Right hindlimb (tissue), 1 donor: ENCODE data around the gene CHRNA4.

Experiments
- DNase-seq: peaks from one replicate; pipeline ENCODE4 v3.0.0-alpha.2; 2018

CHRNA4 gene

DNA sequence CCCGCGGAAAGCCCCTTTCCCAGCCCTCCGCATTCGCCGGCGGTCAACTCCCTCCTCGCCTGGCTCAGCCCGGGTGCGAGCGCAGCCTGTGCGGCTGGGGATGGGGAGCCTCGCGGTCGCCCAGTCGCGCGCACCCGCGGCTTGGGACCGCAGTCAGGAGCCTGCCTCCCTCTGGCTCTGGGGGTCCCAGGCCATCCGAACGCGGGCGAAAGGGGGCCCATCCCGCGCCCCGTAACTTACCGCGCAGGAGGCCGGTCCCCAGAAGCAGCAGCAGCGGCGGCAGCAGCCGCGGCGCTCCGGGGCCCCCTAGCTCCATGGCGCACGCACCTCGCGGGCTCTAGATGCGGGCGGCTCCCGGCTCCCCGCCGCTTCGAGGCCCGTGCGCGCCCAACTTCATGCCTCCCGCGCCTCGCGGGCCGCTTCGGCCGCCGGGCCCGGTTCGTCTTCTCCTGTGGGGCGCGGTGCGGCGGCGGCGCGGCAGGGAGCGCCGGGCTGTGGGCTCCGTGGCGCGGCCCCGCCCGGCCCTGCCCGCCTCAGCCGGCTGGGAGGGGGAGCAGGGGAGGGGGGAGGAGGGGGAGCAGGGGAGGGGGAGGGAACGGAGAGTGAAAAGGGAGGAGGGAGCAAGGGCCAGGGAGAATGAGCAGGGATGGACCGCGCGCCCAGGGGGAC, at the start of gene CHRNA4:
Gene CHRNA4 (minus strand): TSS at position 500 of the 669 bp plus-strand sequence. CDS start 184 bp downstream, at position 316.
- no peak for DNase-seq

DNA sequence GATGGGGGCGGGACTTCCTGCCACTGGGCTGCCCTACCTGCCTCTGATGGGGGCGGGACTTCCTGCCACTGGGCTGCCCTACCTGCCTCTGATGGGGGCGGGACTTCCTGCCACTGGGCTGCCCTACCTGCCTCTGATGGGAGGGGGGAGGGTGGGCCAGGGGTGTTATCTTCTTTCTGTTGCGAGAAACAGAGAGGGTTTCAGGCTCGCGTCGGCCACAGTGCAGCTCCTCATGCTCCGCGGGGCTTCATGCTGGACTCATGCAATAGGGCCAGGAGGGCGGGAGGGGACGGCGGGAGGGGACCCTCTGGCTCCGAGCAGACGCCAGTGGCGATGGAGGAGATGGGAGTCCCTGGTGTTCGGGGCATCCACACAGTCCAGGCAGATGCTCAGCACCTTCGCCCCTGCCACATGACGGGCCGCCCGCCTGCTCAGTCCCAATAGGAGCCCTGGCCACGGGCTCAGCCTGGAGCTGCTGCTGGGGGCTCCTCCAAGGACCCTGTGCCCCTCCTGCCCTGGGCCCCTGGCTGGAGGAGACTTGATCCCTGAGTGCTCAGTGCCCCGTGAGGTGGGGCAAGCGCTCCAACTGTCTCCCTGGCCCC, 48.8 kb upstream of the CHRNA4 start:
- no peak for DNase-seq

DNA sequence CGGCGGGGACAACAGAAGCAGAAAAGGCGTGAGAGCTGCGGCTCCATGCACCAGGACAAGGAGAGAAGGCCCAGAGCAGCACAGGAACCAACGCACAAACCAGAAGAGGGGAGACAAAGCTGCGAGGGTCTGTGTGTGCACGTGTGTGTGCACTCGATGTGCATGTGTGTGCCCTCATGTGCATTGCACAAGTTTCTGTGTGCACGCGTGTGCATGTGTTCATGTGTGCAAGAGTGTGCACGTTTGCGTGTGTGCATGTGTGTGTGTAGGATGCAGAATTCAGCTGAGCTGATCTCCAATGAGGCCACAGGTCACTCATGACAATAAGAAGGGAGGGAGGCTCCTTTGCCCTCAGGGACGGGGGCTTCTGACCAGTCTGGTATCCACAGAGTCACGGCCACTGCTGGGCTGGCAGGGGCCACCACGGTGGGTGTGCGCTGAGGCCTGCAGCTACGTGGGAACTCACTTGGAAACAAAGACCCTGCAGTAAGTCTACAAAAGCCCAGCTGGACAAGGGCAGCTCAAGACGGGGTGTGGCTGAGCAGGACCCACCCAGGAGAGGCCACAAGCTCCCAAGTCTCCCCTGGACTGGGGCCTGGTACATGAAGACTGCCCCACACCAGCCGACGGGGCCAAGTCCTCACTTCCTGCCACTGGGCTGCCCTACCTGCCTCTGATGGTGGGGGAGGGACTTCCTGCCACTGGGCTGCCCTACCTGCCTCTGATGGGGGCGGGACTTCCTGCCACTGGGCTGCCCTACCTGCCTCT, 48.1 kb upstream of the CHRNA4 start:
- DNase-seq = no peak

DNA sequence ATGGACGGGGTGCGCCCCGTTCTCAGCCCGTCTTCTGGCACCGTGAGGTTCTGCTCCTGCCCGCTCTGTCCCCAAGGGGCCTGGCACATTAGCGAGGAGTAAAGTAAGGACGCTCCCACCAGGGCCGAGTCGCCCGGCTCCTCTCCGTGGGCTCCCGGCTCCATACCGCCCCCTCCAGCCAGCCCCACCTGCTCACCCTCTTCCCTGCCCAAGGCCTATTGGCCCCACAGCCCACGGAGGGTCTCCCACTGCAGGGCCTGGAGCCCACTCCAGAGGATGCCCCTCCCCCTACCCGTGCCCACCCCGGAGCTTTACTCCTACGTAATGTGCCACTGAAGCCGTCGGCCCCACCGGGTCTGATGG, 47.5 kb upstream of the CHRNA4 start:
- no peak for DNase-seq

DNA sequence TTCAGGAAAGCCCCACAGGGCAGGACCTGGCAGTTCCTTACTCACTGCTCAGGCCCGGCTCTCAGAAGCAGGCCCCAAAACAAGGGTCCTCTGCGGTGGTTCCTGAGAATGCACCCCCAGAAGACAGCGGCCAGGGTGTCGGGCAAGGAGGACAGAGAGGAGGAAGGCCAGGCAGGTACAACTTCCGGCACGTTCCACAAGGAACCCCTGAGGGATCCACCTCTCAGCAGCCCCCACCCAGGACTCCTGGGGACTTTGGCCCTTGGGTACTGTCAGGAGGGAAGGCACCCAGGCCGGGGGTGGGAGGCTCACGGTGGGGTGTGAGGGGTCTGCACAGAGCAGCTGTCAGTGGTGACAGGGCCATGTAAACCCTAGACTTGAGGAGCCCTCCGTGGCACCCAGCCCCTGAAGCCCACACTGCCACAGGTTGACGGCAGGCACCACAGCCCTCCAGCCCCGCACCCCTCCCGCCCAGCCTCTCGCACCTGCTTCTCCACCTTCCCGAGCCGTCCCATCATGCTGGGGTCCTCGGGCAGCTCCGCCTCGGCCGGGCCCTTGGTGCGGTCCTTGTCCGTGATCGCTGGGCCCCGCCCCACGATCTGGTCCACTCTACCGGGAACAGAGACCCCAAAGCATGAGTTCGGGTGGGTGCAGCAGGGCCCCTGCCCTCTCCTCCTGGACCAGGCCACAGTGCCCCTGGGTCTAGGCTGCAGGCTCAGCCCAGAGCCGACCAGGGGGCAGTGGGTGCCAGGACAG, 47.0 kb upstream of the CHRNA4 start:
- no peak for DNase-seq

DNA sequence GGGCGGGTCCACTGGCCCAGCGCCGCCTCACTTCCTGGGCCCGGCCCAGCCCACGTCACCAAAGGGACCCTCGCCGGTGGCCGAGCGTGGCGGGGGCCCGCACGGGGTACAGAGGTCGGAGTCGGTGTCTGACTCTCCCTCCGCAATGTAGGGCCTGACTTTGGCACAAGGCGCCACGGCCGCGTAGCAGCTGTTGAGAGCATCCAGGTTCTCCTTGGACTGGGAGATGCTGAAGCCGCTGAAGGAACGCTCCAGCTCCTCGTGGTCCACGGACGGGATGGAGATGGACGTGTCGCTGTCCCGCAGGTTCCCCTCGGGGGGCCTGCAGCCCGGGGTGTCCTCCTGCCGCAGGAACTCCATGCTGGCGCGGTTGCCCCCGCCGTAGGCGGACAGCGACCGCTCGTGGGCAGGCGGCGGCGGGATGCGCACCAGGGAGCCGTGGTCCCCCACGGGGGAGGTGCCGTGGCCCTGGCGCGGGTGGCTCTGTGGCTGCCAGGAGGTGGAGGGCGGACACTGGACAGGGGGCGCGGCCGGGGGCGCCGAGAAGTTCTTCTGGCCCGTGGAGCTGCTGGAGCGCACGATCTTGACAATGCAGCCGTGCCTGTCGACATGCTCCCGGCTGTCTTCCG, 45.6 kb upstream of the CHRNA4 start:
- no peak for DNase-seq

DNA sequence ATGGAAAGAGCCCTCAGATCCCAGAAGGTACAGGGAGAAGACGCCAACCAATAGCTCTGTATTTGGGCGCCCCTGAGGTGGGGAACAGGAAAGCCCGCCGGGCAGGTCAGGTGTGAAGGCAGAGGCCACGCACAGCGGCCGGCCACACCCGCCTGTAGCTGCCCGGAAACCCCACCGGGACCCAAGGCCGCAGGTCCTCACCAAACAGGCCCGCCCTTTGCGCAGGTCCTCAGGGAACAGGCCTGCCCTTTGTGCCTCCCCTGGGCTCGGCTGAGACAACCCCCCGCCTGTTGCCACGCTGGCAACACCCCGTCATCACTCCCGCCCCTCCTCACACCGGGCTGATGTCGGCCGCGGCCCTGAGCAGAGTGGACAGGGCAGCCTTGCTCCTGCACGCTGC, 44.9 kb upstream of the CHRNA4 start:
- no peak for DNase-seq

DNA sequence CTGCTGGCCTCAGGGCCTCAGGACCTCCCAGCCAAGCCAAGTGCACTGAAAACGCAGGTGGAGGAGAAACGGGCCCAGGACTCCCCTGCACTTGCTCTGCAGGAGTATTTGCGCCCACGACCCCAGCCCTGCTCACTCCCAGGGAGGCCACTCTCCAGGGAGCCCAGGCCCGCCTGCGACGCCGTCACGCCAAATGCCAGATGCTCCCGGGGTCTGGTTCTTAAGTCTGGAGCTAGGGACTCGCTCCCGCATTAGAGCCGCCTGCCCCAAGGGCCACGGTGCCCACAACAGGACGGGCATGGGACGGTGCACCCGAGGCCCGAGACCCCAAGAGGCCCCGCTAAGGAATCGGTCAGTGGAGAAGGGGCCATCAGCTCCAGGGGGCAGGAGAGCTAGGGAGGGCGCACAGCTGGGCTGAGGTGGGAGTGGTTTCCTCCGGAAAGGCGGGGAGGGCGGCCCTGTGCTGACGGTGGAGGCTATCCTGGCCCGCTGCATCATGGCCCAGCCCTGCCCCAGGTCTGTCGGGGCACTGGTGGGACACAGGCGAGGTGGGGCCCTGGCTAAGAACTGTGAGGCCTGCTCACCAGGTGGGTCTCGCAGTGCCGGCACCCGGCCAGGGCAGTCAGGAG, 44.1 kb upstream of the CHRNA4 start:
- DNase-seq = no peak

DNA sequence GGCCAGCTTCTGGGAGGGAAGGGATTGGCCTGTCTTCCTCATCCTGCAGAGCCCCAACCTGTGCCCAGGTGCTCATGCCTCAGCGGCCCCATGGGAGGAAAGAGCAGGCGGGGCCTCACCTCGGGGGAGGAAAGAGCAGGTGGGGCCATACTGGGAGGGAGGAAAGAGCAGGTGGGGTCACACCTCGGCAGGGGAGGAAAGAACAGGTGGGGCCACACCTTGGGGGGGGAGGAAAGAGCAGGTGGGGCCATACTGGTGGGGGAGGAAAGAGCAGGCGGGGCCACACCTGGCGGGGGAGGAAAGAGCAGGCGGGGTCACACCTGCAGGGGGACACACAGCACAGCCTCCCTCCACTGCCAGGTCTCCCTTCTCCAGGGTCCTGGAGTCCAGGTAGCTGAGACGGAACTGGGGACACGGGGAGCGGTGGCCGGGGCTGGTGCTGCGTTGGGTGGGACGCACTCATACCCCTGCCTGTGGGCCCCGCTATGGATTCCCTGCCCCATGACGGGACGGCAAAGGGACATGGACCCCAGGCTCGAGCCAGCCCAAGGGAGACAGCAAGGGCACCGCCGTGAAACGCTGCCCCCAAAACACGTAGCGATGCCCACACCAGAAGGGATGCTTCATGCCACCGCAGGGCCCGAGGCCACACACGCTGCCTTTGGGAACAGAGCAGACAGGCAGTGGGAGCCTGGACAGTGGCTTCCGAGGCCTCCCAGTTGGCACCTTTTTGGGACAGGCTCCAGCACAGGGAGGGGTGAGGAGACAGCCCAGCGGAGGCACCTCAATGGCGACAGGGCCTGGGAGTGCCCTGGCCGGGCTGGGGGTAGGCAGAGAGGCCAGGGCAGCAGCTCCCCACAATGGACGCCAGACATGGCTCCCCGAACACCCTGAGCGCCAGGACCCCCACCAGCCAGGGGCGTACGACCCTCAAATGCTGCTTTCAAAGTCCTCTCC, 43.3 kb upstream of the CHRNA4 start:
- no peak for DNase-seq

DNA sequence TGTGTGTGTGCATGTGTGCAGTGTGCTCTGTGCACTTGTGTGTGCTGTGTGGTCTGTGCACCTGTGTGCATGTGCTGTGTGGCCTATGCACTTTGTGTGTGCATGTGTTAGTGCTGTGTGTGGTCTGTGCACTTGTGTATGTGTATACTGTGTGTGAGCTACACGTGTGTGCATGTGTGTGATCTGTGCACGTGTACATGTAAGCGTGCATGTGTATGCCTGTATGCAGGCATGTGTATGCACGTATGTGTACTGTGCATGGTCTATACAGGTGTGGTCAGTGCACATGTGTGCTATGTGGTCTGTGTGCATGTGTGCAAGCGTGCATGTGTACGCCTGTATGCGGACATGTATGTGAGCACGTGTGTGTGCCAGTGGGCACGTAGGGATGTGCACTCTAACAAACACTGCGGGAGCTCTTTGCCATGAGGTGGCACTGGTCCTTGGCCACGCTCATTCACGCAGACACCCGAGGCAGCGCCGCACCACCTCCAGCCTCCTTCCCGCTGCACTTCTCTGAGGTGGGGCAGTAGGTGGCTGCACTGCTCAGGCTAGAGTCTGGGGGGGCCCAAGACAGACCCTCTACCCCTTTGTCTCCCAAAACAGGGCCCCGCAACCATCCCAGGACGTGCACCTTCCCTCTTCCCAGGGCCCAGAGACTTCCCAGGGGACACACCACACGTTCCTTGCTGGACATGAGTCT, 42.4 kb upstream of the CHRNA4 start:
- DNase-seq = no peak

DNA sequence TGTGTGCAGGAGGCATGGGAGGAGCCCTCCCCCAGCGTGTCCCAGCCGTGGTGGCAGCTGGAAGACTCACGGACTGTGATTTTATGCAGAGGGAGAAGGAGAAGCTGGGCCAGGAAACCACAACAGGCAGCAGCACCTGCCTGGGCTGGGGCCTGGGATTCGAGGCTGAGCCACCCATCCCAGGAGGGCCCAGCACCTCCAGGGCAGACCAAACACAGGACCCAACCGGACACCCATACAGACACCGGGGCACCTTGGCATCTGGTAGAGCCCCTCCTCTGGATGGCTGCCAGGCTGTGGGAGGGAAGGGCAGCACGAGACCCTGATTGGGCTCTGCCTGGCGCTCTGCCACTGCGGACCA, 41.7 kb upstream of the CHRNA4 start:
- no peak for DNase-seq

DNA sequence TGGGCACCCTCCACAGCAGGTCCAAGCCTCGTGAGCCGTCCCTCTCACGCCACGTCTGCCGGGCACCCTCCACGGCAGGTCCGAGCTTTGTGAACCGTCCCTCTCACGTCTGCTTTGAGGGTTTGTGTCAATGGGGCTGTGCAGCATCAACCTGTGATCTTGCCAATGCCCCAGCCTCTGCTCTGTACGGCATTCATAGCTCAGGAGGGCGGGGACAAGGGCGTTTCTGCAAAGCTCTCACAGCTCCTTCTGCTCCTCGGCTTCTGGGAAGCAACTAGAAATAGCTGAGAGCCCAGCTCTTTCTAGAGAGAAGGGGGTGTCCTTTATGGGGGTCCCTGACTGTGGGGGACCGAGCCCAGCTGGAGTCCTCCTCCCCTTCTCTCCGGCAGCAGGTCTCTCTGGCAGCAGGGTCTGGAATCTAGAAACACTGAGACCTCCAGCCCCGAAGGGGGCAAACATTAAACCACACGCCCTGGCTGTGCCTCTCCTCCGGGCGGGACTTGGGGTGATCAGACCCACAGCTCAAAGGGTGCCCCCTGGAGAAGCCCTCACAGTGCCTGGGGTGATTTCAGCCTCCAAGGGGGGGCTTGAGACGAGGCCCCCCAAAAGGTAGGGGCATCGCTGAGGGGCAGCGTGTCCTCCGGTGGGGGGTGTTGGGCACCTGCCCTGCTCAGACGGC, 41.2 kb upstream of the CHRNA4 start:
- DNase-seq = no peak

DNA sequence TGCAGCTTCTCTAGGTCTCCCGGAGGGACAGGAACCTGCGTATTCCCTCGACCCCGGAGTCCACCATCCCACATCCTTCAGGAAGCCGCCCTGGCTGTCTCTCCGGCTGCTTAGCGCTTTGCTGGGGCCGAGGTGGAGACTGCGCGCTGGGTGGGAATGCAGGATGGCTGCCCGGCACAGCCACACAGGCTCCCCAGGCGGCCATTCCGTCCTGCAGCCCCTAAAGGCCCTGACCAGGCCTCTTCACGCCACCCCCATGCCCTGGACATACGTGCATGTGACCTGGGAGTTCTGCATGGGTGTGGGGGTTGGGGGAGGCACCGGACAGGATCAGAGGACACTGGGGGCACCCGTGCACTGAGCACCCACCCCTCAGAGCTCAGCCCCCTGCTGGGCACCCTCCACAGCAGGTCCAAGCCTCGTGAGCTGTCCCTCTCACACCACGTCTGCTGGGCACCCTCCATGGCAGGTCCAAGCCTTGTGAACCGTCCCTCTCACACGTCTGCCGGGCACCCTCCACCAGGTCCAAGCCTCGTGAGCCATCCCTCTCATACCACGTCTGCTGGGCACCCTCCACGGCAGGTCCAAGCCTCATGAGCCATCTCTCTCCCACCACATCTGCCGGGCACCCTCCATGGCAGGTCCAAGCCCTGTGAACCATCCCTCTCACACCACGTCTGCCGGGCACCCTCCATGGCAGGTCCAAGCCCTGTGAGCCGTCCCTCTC, 40.4 kb upstream of the CHRNA4 start:
- no peak for DNase-seq

DNA sequence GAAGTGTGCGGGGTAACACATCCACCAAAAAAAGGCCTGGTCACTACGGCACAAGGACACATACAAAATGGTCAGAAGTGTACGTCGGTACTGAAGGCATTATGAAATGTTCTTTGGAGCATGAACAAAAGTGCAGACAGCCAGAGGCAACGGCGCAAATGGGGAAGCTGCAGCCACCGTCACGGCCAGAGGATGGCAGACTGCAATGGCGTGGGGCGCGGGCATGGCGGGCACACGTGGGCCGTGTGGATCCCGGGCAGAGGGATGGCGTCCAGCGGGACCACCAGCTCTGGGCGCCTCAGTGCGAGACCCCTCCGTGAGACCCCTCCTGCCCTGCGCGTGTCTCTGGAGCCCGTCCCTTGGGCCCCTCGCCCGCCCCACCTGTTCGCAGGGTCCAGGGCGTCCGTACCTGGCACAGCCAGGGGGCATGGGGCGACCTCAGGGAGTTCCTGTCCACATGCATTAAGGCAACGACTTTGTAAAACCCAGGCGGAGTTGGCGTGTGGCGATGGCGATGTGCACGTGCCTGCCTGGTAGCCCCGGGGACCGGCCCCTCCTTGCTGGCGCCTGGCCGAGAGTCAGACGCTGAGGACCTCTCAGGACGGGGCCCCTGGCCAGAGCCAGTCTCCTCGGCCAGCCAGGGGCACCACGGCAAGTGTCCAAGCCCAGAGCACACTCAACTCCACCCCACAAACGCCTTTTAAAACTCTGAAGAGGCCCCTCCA, 39.5 kb upstream of the CHRNA4 start:
- no peak for DNase-seq

DNA sequence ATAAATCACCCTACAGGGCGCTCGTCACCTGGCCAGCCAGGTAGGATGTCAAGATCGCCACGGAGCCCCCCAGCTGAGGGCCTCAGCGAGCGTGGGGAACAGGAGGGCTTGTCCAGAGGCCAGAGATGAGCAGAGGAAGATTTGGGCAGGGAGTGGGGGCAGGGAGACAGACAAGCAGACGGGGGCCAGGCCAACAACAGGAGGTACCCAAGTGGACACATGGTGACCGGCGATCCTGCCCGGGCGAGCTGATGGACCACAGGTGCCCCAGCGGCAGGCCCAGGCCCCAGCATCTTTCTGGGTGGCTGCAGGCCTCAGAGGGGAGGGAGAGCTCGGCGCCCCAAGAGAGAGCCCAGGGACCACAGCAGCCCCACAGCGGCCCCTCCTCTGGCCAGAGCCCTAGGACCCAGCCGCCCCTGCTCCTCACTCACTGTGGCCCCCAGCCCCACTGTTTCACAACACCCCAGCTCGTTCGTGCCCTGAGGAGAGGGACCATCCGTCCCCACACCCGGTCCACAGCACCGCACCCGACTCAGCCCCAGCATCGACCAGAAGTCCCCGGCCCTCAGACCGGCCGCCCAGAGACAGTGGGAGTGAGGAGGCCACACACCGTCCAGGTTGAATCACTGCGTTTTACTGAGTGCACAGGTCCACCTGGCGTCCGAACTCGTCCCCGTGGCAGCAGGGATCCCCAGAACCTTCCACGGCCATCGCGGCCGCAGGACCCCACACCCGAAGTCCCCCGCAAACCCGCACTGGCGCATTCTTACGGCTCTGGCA, 38.6 kb upstream of the CHRNA4 start:
- DNase-seq = no peak

DNA sequence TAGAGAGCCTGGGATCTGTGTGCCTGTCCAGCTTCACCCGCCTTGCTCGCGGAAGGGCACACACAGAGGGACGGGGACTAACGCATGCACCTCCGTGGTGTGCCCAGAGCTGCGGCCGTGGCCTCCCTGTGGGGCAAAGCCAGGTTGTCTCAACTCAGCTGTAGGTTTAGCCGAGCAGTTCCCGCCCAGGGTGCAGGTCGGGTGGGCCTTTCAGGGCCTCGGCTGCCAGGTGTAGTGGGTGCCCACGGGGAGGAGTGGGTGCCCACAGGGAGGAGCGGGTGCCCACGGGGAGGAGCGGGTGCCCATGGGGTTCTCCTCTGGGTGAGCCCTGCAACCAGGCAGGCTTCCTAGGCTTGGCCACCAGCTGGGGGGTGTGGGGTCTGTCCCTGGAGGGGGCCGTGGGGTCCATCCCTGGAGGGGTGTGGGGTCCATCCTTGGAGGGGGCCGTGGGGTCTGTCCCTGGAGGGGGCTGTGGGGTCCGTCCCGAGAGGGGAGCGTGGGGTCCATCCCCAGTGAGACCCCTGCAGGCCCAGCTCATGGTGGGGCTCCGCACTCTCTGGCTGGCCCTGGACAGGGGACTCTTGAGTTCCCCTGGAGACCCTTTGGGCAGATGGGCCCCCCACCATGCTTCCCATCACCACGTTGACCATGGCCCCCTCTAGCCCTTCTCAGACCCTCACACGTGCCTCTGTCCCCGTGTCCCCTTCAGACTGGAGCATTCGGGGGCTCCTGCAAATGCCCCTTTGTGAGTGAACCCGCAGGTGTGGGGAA, 37.8 kb upstream of the CHRNA4 start:
- DNase-seq = no peak

DNA sequence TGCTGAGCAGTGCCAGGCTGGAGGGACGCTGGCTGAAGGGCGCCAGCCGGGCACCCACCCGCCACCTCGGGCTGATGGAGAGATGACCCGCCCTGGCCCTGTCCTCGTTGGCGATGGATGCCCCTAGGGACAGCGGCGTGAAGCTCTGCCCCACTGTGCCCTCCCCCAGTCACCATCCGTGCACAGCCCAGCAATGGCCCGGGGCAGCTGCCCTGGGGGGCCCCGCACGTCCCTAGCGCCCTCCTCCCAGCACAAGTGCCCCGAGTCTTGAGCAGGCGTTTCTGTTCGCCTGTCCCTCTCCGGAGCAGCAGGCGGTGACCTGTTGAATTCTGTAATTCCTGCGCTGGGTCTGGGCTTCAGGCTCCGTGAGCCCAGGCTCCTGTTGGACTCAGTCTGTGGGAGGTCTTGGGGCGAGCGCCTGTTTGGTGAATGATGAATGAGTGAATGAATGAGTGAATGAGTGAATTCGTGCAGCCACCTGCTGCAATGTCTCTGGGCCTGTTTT, 36.8 kb upstream of the CHRNA4 start:
- no peak for DNase-seq
